GM21576 (cell line): ENCODE results near the gene RBP4.

Experiments used
- ATAC-seq: cut with Tn5 transposase; IDR thresholded peaks from one replicate; pipeline ENCODE4 v1.9.1; 2021; ENCODE audit warnings: mild to moderate bottlenecking, moderate library complexity; ENCODE audit not compliant: unreplicated experiment

Gene RBP4

DNA sequence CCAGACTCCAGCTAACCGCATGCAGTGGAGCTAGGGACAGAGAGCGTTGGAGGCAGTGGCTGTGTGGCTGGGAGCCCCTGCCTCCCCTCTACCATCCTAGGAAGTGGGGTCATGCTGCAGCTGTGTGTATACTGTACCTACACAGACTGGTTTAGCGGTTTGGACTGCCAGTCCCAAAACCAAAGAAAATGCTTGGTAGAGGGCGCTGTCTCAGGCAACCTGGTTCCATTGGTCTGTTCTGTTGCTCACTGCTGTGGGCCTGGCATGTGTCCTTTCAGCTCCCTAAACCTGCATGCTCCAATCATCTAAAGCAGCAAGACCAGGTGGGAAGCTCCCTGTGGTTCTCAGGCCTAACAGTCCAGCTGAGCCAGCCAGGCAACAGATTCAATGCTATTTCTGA, 4.5 kb downstream of the RBP4 start:
- ATAC-seq, result no peak

DNA sequence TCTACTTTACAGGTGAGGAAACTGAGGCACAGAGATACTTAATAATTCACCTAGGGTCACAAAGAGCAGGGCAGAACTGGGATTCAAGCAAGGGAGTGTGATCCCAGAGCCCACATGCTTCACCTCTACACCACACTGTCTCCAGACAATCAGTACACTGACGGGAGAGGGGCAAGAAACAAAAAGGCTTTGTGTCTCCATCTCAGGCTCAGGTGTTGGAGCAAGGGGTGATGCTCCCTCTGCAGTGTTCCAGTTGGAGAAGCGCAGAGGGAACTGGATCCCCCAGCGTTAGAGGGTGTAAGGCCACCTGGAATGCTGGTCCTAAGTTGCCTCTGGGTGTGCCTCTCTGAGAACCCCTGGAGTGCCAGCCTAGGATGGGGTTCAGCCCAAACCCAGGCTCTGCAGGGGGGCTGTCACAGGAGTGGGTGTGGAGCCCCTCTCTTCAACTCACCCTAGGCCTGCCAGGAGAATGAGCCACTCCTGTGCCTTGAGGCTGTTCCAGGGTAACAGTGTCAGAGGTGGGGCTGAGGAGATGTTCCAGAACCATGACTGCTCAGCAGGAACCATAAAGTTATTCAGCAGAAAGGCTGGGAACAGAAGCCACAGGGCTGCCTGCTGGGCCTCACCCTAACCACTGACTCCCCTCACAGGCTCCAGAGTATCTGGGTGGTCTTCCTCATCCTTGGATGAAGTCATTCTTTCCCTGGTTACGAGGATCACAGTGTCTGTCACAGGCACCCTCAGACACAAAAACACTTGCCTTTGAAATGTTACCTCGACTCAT, 5.5 kb downstream of the RBP4 start:
- no peak for ATAC-seq

GRCh38 chr10:93594518-93594917, 6.5 kb downstream of the RBP4 start:
- no peak for ATAC-seq

DNA sequence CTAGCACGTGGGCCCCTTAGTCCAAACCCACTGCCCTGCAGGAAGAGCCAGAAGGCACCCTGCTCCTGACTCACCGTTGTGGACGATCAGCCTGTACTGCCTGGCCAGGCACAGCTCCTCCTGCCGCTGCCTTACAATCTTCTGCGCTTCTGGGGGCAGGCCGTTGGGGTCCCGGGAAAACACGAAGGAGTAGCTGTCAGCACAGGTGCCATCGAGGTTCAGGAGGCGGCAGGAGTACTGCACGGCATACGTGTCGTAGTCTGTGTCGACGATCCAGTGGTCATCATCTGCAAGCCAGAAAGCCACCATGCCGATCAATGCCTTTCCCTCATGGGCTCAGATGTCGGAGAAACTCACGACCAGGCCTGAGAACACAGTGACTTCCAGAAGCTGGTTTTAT, 7.3 kb downstream of the RBP4 start:
- ATAC-seq, result no peak

- no peak for ATAC-seq
These were observed 7.8 kb downstream of the RBP4 start for GRCh38 chr10:93593254-93593653.

- ATAC-seq, result no peak
These were observed 9.8 kb downstream of the RBP4 start for GRCh38 chr10:93591065-93591808.

GRCh38 chr10:93590638-93591037, 10.4 kb downstream of the RBP4 start:
- ATAC-seq, result no peak

- ATAC-seq, result no peak
These were observed 11.1 kb downstream of the RBP4 start for GRCh38 chr10:93589648-93590562.

DNA sequence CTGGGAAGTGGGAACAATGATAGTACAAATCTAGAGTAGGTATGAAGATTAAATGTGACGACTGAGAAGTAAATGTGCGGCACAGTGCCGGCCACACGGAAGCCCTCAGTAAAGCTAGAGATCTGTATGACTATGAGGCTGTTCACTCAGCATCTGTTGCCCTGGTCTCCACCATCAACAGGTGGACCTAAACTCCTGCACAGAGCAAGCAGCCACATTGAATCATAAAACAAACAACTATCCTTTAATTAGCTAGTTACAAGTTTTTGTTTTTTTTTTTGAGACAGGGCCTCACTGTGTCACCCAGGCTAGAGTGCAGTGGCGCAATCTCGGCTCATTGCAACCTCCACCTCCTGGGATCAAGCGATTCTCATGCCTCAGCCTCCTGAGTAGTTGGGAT, 16.6 kb downstream of the RBP4 start:
- no peak for ATAC-seq

DNA sequence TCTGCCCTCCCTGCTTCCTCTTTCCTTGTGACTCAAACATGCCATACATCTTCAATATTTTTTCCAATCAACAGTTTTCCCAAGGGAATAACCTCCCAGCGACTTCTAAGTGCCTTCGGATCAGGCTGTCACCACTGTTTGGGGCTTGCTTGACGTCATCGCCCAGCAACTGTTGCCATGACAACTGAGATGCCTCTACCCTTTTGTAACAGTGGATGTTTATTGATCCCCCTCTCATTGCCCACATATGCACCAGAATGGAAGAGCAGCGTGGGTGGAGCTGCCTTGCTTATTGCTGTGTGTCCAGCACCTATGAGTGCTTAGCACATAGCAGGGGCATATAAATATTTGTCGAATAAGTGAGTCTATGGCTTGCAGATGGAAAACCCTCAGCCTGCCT, 20.2 kb downstream of the RBP4 start:
- ATAC-seq, result no peak

DNA sequence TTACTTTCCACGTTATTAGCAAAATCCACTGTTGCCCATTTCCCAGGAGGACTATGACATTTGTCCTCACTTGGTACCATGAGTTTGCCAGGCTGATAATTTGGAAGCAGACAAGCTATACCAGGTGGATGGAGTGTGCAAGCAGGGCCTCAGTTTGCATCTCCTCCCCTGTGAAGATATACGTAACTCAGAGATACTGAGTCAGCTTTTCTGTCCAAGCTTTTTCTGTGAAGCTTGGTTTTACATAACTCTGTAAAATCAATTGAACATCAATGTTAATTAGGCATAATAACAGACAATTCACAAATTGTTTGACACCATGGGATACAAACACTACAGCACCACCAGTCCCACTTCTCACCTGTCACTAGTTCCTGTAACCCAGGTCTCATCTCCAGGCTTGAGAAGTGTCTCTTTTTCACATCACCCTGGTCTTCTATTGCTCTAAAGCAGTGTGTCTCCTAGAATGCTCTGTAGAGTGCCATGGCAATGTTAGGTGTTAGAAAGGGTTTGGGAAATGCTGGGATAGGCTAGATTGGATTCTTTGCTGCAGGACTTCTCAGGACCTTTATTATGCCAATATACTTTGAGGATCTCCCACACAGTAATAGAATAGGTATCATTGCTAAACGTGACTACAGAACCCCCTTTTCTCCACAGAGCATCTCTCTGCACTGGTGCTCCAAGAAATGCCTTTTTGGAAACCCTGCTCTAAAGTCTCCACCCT, 20.9 kb downstream of the RBP4 start:
- ATAC-seq, result no peak

GRCh38 chr10:93579089-93579488, 21.9 kb downstream of the RBP4 start:
- no peak for ATAC-seq

- ATAC-seq, result no peak
These were observed 23.5 kb downstream of the RBP4 start for GRCh38 chr10:93577565-93577964.

GRCh38 chr10:93576888-93577287, 24.1 kb downstream of the RBP4 start:
- no peak for ATAC-seq

GRCh38 chr10:93573924-93574323, 27.1 kb downstream of the RBP4 start:
- ATAC-seq, result no peak

DNA sequence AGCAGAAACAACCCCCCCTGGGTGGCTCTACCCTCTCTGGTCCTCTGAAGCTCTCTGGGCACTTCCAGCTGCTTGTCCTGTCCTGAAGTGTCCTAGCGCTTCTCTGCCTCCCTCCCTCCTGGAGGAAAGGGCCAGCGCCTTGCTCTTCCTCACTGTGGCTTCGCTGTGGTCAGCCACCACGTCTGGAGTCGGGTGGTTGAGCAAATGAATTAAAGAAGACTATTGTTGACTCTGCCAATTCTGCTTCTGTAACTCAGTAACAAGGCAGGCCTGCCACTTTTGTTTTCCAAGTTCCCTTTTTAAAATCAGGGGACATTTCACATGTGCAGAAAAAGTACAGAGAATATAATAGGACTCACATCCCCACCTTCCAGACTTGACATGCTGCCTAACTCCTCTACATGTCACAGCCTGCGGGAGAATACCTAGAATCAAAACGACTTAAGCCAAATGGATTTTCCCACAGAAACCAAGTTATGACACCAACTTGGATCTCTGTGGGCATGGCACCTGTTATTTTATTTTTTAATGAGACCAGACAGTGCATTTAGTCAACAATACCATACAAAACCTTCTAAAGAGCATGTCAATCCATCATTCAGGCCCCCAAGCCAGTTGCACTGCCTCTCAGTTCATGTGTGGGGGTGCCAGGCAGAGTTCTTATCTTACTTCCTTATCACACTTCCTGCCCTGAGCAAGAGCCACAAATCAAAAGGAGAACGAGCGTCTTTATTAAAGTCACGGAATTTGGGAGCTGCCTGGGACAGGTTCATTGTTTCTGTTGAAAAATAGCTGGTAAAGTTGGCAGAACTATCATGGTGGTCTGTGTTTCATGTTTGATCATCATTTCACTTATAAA, 27.8 kb downstream of the RBP4 start:
- ATAC-seq, result no peak

DNA sequence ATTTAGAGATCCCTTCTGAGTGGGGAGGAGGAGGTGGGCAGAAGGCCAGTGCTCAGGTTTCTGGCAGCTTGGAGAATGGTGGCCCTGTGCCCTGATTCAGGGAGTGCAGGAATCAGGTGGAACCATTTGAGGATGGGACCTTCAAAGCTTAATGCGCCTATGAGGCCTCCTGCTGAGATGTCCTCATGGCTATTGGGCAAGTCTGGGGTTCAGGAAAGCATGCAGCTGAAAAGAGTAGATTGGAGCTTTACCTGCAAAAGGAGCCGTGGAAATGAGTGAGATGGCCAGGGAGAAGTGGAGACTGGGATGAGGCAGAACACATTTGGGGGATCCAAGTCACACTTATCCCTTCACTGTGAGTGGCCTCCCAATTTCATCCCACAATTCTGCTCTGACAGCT, 28.4 kb downstream of the RBP4 start:
- no peak for ATAC-seq

DNA sequence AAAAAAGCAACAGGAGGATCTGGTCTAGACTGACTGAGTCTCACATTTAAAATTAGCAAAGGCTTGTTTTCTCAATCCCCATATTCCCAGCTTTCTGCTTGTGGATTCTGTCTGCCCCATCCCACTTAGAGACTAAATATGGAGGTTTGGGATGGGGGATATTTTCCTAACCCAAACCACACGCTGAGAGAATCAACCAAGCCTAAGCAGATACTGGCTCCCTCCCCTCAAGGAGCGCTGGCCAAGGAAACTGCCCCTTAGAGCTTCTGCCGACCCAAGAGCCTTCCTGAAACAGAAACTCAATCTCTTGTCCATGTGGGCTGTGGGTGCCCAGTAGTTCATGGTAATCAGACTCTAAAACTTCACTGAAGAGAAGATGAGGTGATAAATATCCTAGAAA, 30.7 kb downstream of the RBP4 start:
- no peak for ATAC-seq

DNA sequence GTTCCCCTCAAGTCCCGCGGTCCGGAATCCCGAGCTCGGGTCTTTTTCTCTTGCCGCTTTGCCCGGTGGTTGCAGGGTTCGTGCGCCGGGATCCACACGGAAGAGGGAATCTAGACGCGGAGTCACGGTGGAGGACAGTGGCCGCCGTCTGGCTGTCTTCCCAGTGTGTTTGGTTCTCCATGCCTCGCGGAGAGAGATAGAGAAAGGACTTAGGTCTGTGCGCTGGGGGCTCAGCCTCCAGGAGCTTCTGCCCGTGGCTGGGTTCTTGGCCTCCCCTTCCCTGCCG, 33.0 kb downstream of the RBP4 start:
- ATAC-seq, result no peak
